Activated CD8-positive, alpha-beta memory T cell treated with anti-CD3 and anti-CD28 coated beads, Interleukin-2, amount 10 ng/mL, durations not matched to agents 7 days and 5 days (primary cell): ENCODE measurements around the gene MGAT5B. TPM values are rescaled to one million over a fixed set of nuclear protein-coding genes. Genes with fewer than 3 reads are reported as not detected.
"Not testable (repeated sequence)": the region's sequence is repeated elsewhere in the genome, so short reads cannot be mapped to it uniquely, and the experiment has no call there.

ENCODE experiments used
- ATAC-seq: fragments of 150-1000 bp; cut with Tn5 transposase; one replicate; pipeline ENCODE4 v1.10.0; 2021; ENCODE audit warnings: moderate library complexity
- CTCF ChIA-PET: fragments of 350-600 bp; sonication (Branson Sonifier 250); formaldehyde crosslinking; loops from one replicate; lab custom pipeline; 2021; ENCODE audit warnings: antibody characterized with exemption; lab: Charles Lee
- DNase-seq: peaks from one replicate; pipeline ENCODE4 v3.0.0-alpha.2; 2020
- H3K27ac Mint-ChIP-seq: one replicate; pipeline ENCODE4 v1.8.0; 2021; ENCODE audit warnings: mild to moderate bottlenecking, mixed read lengths
- H3K27me3 Mint-ChIP-seq: one replicate; pipeline ENCODE4 v1.8.0; 2021; ENCODE audit warnings: mixed read lengths
- H3K36me3 Mint-ChIP-seq: one replicate; pipeline ENCODE4 v1.8.0; 2021; ENCODE audit warnings: mild to moderate bottlenecking, mixed read lengths
- H3K4me1 Mint-ChIP-seq: one replicate; pipeline ENCODE4 v1.8.0; 2021; ENCODE audit warnings: mixed read lengths
- H3K4me3 Mint-ChIP-seq: one replicate; pipeline ENCODE4 v1.8.0; 2021; ENCODE audit warnings: mild to moderate bottlenecking, moderate library complexity, mixed read lengths
- H3K9me3 Mint-ChIP-seq: one replicate; pipeline ENCODE4 v1.8.0; 2022; ENCODE audit warnings: low read depth, mixed read lengths
- total RNA-seq, 2 experiments: library from RNA; stranded (reverse); gene quantifications; one replicate each; pipeline ENCODE4 v1.2.3, GENCODE V29; 2021

Gene MGAT5B
- total RNA-seq, 2 experiments from 2014 or later = 0.18 to 0.68 TPM

GRCh38 chr17:76966016-76966415 lies 97.8 kb downstream of the MGAT5B start:
- ATAC-seq = no peak
- H3K27ac Mint-ChIP-seq = no peak overlapping the region
- H3K4me3 Mint-ChIP-seq = no peak overlapping the region
- peaks cover 16% of the 10 kb centered on the region for H3K4me1 Mint-ChIP-seq
- peaks cover 22% of the 10 kb centered on the region for H3K27me3 Mint-ChIP-seq
- no peak for DNase-seq
- CTCF ChIA-PET = no interaction called here
- no peaks in the 10 kb centered on the region for H3K36me3 Mint-ChIP-seq
- no peaks in the 10 kb centered on the region for H3K9me3 Mint-ChIP-seq

DNA sequence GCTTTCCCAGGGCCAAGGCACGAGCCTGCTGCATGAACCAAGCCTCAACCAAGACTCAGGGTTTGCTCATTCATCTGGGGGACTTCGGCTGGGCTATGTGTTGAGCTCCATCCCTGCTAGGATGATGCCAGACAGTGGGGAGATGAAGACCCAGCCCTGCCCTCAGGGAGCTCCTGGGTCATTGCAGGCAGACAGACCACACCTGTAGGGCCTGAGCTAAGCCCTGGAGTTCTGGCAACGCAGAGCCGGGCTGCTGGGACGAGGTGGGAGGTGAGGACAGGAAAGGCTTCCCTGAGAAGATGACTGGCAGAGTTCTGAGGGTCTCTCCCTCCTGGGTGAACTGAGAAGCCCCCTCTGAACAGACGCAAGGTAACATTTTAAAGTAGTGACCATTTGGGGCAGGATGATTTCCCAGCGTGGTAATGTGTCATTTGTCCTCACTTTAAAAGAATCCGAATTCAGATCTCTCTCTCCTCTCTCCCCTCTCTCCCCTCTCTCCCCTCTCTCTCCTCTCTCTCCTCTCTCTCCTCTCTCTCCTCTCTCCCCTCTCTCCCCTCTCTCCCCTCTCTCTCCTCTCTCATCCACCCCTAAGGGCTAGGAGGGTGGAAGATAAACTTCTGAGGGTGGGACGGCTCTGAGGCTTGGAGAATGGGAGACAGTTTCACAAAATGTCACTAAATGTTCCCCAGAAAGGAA lies 98.4 kb downstream of the MGAT5B start:
- CTCF ChIA-PET = interaction anchor here (0.8 kb wide), 1 partner anchor 90 kb away, joined by 3 read pairs; no protein-coding TSS in a partner anchor
- Mint-ChIP-seq H3K36me3 (no peaks in the 10 kb centered on the region), H3K27me3 (peaks cover 22% of the 10 kb centered on the region), H3K4me3 (no peak overlapping the region), H3K27ac (no peak overlapping the region), H3K9me3 (no peaks in the 10 kb centered on the region), H3K4me1 (peaks cover 16% of the 10 kb centered on the region)
- DNase-seq = no peak
- no peak for ATAC-seq

- Mint-ChIP-seq H3K4me1 (peaks cover 16% of the 10 kb centered on the region), H3K27ac (no peak overlapping the region), H3K27me3 (peaks cover 22% of the 10 kb centered on the region), H3K9me3 (no peaks in the 10 kb centered on the region), H3K4me3 (no peak overlapping the region), H3K36me3 (no peaks in the 10 kb centered on the region)
- DNase-seq = no peak
- CTCF ChIA-PET = interaction anchor here (0.8 to 1.7 kb wide), 2 partner anchors 88 to 100 kb away, joined by 3 to 4 read pairs; partner anchors contain the start of gene MGAT5B
- ATAC-seq = no peak
These were observed 99.6 kb downstream of the MGAT5B start for GRCh38 chr17:76967762-76968161.

- Mint-ChIP-seq H3K9me3 (no peaks in the 10 kb centered on the region), H3K36me3 (no peaks in the 10 kb centered on the region), H3K4me1 (peaks cover 16% of the 10 kb centered on the region), H3K4me3 (peak overlapping the region; percentile 57), H3K27ac (no peak overlapping the region), H3K27me3 (peaks cover 22% of the 10 kb centered on the region)
- CTCF ChIA-PET = interaction anchor here (1.0 to 1.7 kb wide), 3 partner anchors 30 to 101 kb away, joined by 3 to 4 read pairs (median 4); partner anchors contain the start of gene MGAT5B
- ATAC-seq = peak; percentile 82
- DNase-seq = peak; percentile 71
These were observed 100.7 kb downstream of the MGAT5B start for GRCh38 chr17:76968707-76969597.

DNA sequence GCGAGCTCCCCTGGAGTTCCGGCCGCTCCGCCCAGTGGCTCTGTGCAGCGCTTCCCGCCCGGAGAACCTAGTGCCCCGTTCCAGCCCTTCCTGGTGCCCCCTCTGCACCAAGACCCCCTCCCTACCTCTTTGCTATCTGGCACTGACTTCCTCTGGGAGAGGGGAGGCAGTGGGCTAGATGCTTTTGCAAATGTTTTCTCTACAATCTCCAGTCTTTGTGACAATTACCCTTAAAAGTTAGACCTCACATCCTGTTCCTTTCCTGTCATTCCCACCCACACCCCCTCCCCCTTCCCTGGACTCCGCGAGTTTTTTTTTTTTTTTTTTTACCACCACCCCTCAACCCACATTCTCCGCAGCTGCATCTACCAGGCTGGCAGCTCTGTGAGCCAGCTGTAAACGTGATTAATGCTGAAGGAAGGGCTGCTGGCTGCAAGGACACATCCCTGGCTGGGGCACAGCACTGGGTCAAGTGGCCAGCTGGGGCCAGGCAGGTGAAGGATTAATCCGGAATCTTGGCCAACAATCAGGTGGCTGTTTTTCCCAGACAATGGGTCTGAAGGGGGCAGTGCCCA lies 101.5 kb downstream of the MGAT5B start:
- no peak overlapping the region for H3K27ac Mint-ChIP-seq
- DNase-seq (no peak), ATAC-seq (no peak)
- CTCF ChIA-PET = interaction anchor here (1.0 to 1.7 kb wide), 3 partner anchors 29 to 102 kb away, joined by 3 to 4 read pairs (median 4); partner anchors contain the start of gene MGAT5B
- peaks cover 22% of the 10 kb centered on the region for H3K27me3 Mint-ChIP-seq
- H3K4me3 Mint-ChIP-seq = peak overlapping the region; percentile 57
- no peaks in the 10 kb centered on the region for H3K9me3 Mint-ChIP-seq
- H3K4me1 Mint-ChIP-seq = peaks cover 16% of the 10 kb centered on the region
- no peaks in the 10 kb centered on the region for H3K36me3 Mint-ChIP-seq

GRCh38 chr17:76970228-76970627 lies 102.0 kb downstream of the MGAT5B start:
- CTCF ChIA-PET, H3K36me3 Mint-ChIP-seq, ATAC-seq, H3K4me3 Mint-ChIP-seq, H3K9me3 Mint-ChIP-seq, H3K27ac Mint-ChIP-seq, DNase-seq: not testable (repeated sequence)
- Mint-ChIP-seq H3K27me3 (peaks cover 23% of the 10 kb centered on the region), H3K4me1 (peaks cover 16% of the 10 kb centered on the region)

DNA sequence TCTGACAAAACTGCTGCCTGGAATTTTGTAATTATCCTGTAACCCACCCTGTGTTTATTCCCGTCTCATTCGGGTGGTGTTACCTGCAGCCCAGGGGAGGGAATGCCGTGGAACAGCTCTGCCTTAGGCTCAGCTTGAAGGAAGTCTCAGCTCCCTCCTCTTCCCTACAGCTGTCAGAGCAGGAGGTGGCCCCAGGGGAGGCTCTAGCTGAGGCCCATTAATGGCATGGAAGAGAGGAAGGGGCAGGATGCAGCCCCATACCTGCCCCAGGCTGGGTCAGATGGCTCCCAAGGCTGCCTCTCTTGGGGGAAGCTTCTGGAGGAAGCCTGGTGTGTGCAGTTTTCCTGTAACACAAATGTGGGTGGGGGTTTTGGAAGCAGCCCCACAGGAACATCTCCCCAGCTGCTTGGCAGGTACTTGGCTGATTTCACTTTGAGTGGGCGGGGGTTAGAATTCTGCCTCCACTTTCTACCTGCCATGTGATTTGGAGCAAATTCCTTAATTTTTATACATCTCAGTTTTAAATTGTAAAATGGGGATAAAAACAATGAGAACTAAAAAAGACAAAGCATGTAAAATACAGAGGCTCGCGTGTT lies 103.9 kb downstream of the MGAT5B start:
- ATAC-seq = no peak
- Mint-ChIP-seq H3K36me3 (no peaks in the 10 kb centered on the region), H3K9me3 (no peaks in the 10 kb centered on the region), H3K27me3 (peaks cover 29% of the 10 kb centered on the region), H3K4me1 (peaks cover 16% of the 10 kb centered on the region), H3K27ac (no peak overlapping the region), H3K4me3 (no peak overlapping the region)
- no peak for DNase-seq
- CTCF ChIA-PET = no interaction called here

DNA sequence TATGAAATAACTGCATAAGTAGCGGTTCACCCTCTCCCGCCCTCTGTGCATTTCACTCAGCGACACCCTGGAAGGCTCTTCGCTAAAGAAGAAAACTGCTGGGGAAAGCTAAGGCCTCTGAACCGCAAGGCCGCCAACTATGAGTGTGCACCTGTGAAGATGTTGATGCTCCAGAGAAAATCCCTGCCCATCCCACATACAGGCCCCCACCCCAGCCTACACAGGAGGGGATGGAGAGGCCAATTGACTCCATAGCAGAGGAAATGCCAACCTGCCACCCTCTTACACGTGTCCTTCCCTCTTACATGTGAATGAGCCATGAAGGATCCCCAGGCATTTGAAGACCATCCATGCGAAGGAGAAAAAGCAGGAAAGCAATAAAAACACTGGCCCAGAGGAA lies 104.8 kb downstream of the MGAT5B start:
- CTCF ChIA-PET = no interaction called here
- H3K4me1 Mint-ChIP-seq = peaks cover 16% of the 10 kb centered on the region
- no peak for ATAC-seq

GRCh38 chr17:76974721-76975120 lies 106.5 kb downstream of the MGAT5B start:
- Mint-ChIP-seq H3K9me3 (peaks cover 3% of the 10 kb centered on the region), H3K4me3 (no peak overlapping the region), H3K36me3 (peaks cover 2% of the 10 kb centered on the region), H3K4me1 (peaks cover 4% of the 10 kb centered on the region), H3K27ac (no peak overlapping the region), H3K27me3 (peaks cover 12% of the 10 kb centered on the region)
- no peak for ATAC-seq
- DNase-seq = no peak
- CTCF ChIA-PET = interaction anchor here (0.6 kb wide), 1 partner anchor 14 kb away, joined by 3 read pairs; no protein-coding TSS in a partner anchor

More for the DNA sequence above, 104.8 kb downstream of the MGAT5B start:
- DNase-seq = no peak
- Mint-ChIP-seq H3K27me3 (peaks cover 21% of the 10 kb centered on the region), H3K27ac (no peak overlapping the region), H3K36me3 (no peaks in the 10 kb centered on the region), H3K4me3 (no peak overlapping the region), H3K9me3 (no peaks in the 10 kb centered on the region)

- ATAC-seq, CTCF ChIA-PET, H3K9me3 Mint-ChIP-seq, H3K4me3 Mint-ChIP-seq, H3K27ac Mint-ChIP-seq, H3K27me3 Mint-ChIP-seq, DNase-seq, H3K36me3 Mint-ChIP-seq: not testable (repeated sequence)
- peaks cover 13% of the 10 kb centered on the region for H3K4me1 Mint-ChIP-seq
These were observed 109.8 kb downstream of the MGAT5B start for GRCh38 chr17:76978050-76978449.

GRCh38 chr17:76981545-76982295 lies 113.5 kb downstream of the MGAT5B start:
- DNase-seq (no peak), ATAC-seq (no peak)
- H3K4me3 Mint-ChIP-seq = no peak overlapping the region
- peaks cover 18% of the 10 kb centered on the region for H3K4me1 Mint-ChIP-seq
- peak overlapping the region; percentile 66 for H3K27ac Mint-ChIP-seq
- no peaks in the 10 kb centered on the region for H3K27me3 Mint-ChIP-seq
- H3K9me3 Mint-ChIP-seq = peaks cover 3% of the 10 kb centered on the region
- CTCF ChIA-PET = no interaction called here
- peaks cover 2% of the 10 kb centered on the region for H3K36me3 Mint-ChIP-seq

GRCh38 chr17:76982408-76983074 lies 114.3 kb downstream of the MGAT5B start:
- peak overlapping the region; percentile 73 for H3K27ac Mint-ChIP-seq
- H3K36me3 Mint-ChIP-seq = peaks cover 2% of the 10 kb centered on the region
- peaks cover 3% of the 10 kb centered on the region for H3K9me3 Mint-ChIP-seq
- CTCF ChIA-PET = no interaction called here
- ATAC-seq (peak; percentile 79), DNase-seq (peak; percentile 56)
- H3K4me3 Mint-ChIP-seq = no peak overlapping the region
- H3K27me3 Mint-ChIP-seq = no peaks in the 10 kb centered on the region
- H3K4me1 Mint-ChIP-seq = peaks cover 18% of the 10 kb centered on the region
